H9 (cell line): ENCODE data around the gene ACOXL. TPM values are rescaled to one million over a fixed set of nuclear protein-coding genes. Genes with fewer than 3 reads are reported as not detected.

Experiments used
- DNase-seq: peaks from one replicate; pipeline ENCODE4 v3.0.0-alpha.2; 2017
- H2AFZ ChIP-seq: one replicate; pipeline ENCODE4 v1.6.1; 2013; ENCODE audit warnings: mild to moderate bottlenecking, low read length, control low read depth, moderate library complexity
- H2AK5ac ChIP-seq: 2 replicates; pipeline ENCODE4 v1.6.1; 2013; ENCODE audit warnings: low read length, control low read depth, mixed read lengths; ENCODE audit not compliant: insufficient read length
- H2BK120ac ChIP-seq: one replicate; pipeline ENCODE4 v1.6.1; 2013; ENCODE audit warnings: low read depth, mild to moderate bottlenecking, low read length, control low read depth, inconsistent platforms; ENCODE audit not compliant: poor library complexity, severe bottlenecking
- H2BK12ac ChIP-seq: 2 replicates; pipeline ENCODE4 v1.6.1; 2013; ENCODE audit warnings: low read length, control low read depth, mixed read lengths, low read depth; ENCODE audit not compliant: insufficient read length
- H2BK15ac ChIP-seq: 2 replicates; pipeline ENCODE4 v1.6.1; 2013; ENCODE audit warnings: low read depth, low read length, control low read depth
- H2BK20ac ChIP-seq: one replicate; pipeline ENCODE4 v1.6.1; 2013; ENCODE audit warnings: low read depth, mild to moderate bottlenecking, low read length, control low read depth, inconsistent platforms; ENCODE audit not compliant: poor library complexity, severe bottlenecking
- H2BK5ac ChIP-seq: 2 replicates; pipeline ENCODE4 v1.6.1; 2013; ENCODE audit warnings: low read length, control low read depth, mixed read lengths; ENCODE audit not compliant: insufficient read length
- H3K14ac ChIP-seq: 2 replicates; pipeline ENCODE4 v1.6.1; 2013; ENCODE audit warnings: low read length, control low read depth; ENCODE audit not compliant: insufficient read depth
- H3K18ac ChIP-seq: 2 replicates; pipeline ENCODE4 v1.6.1; 2013; ENCODE audit warnings: low read depth, mild to moderate bottlenecking, mixed read lengths, low read length, control low read depth; ENCODE audit not compliant: insufficient read length
- H3K23ac ChIP-seq: 2 replicates; pipeline ENCODE4 v1.6.1; 2013; ENCODE audit warnings: low read length, control low read depth, mixed read lengths, low read depth; ENCODE audit not compliant: insufficient read length
- H3K23me2 ChIP-seq: 2 replicates; pipeline ENCODE4 v1.6.1; 2013; ENCODE audit warnings: low read depth, mild to moderate bottlenecking, mixed read lengths, low read length, control low read depth; ENCODE audit not compliant: insufficient read length, poor library complexity, severe bottlenecking
- H3K27ac ChIP-seq: 2 replicates; pipeline ENCODE4 v1.5.1; 2013; ENCODE audit warnings: low read length, control low read depth, mixed read lengths, low read depth; ENCODE audit not compliant: insufficient read length
- H3K27me3 ChIP-seq: 2 replicates; pipeline ENCODE4 v1.6.1; 2013; ENCODE audit warnings: low read length, control low read depth, inconsistent platforms; ENCODE audit not compliant: insufficient read depth
- H3K4ac ChIP-seq: 2 replicates; pipeline ENCODE4 v1.6.1; 2013; ENCODE audit warnings: low read depth, mild to moderate bottlenecking, control low read depth, inconsistent platforms, low read length, moderate library complexity
- H3K4me1 ChIP-seq: 2 replicates; pipeline ENCODE4 v1.6.1; 2013; ENCODE audit warnings: low read length, control low read depth, inconsistent platforms; ENCODE audit not compliant: insufficient read depth
- H3K4me2 ChIP-seq: 2 replicates; pipeline ENCODE4 v1.6.1; 2013; ENCODE audit warnings: low read length, control low read depth, mixed read lengths; ENCODE audit not compliant: insufficient read length, insufficient read depth
- H3K56ac ChIP-seq: 2 replicates; pipeline ENCODE4 v1.6.1; 2013; ENCODE audit warnings: low read depth, mild to moderate bottlenecking, mixed read lengths, low read length, control low read depth; ENCODE audit not compliant: insufficient read length
- H3K79me1 ChIP-seq: 2 replicates; pipeline ENCODE4 v1.6.1; 2013; ENCODE audit warnings: low read depth, mild to moderate bottlenecking, moderate library complexity, low read length, control low read depth, inconsistent platforms; ENCODE audit not compliant: insufficient read depth, poor library complexity, severe bottlenecking
- H3K79me2 ChIP-seq: 2 replicates; pipeline ENCODE4 v1.6.1; 2013; ENCODE audit warnings: low read length, control low read depth, inconsistent platforms; ENCODE audit not compliant: insufficient read depth
- H3K9ac ChIP-seq: 2 replicates; pipeline ENCODE4 v1.6.1; 2013; ENCODE audit warnings: low read length, control low read depth, mixed read lengths; ENCODE audit not compliant: insufficient read length; ENCODE audit errors: extremely low read depth
- H3K9me3 ChIP-seq: one replicate; pipeline ENCODE4 v1.6.1; 2013; ENCODE audit warnings: low read depth, low read length, inconsistent platforms; ENCODE audit not compliant: control insufficient read depth
- H3T11ph ChIP-seq: one replicate; pipeline ENCODE4 v1.6.1; 2013; ENCODE audit warnings: mild to moderate bottlenecking, low read length, control low read depth, inconsistent platforms
- H4K20me1 ChIP-seq: one replicate; pipeline ENCODE4 v1.6.1; 2013; ENCODE audit not compliant: control insufficient read depth, insufficient read length, insufficient read depth
- H4K5ac ChIP-seq: 2 replicates; pipeline ENCODE4 v1.6.1; 2013; ENCODE audit warnings: low read depth, mild to moderate bottlenecking, mixed read lengths, low read length, control low read depth; ENCODE audit not compliant: insufficient read length
- H4K8ac ChIP-seq: replicated peaks from 2 replicates; pipeline ENCODE4 v1.6.1; 2013; ENCODE audit warnings: low read length, control low read depth, mixed read lengths, low read depth; ENCODE audit not compliant: insufficient read length
- H4K91ac ChIP-seq: 2 replicates; pipeline ENCODE4 v1.6.1; 2013; ENCODE audit warnings: low read depth, mild to moderate bottlenecking, moderate library complexity, mixed read lengths, low read length, control low read depth; ENCODE audit not compliant: insufficient read length
- H3K27ac Mint-ChIP-seq, 3 experiments: 2 replicates in 2 of 3; 3 replicates in 1 of 3; pipeline ENCODE4 v1.8.0; 2020 to 2021; ENCODE audit warnings: mixed read lengths in 3 of 3, mild to moderate bottlenecking in 1 of 3, moderate library complexity in 1 of 3
- H3K27me3 Mint-ChIP-seq: 2 replicates; pipeline ENCODE4 v1.8.0; 2021; ENCODE audit warnings: low read depth, mild to moderate bottlenecking, moderate library complexity, mixed read lengths
- H3K36me3 Mint-ChIP-seq, 3 experiments: 2 replicates in 2 of 3; 3 replicates in 1 of 3; pipeline ENCODE4 v1.8.0; 2020 to 2021; ENCODE audit warnings: low read depth in 3 of 3, mixed read lengths in 3 of 3; ENCODE audit not compliant: insufficient read depth in 1 of 3
- H3K4me1 Mint-ChIP-seq, 2 experiments: 2 replicates each; pipeline ENCODE4 v1.8.0; 2020; ENCODE audit warnings: mixed read lengths in 2 of 2
- H3K4me3 Mint-ChIP-seq, 2 experiments: 2 replicates in 1 of 2; 3 replicates in 1 of 2; pipeline ENCODE4 v1.8.0; 2020 to 2021; ENCODE audit warnings: mild to moderate bottlenecking in 2 of 2, mixed read lengths in 2 of 2, moderate library complexity in 1 of 2
- H3K9me3 Mint-ChIP-seq, 2 experiments: 2 replicates in 1 of 2; 3 replicates in 1 of 2; pipeline ENCODE4 v1.8.0; 2020; ENCODE audit warnings: mild to moderate bottlenecking in 2 of 2, mixed read lengths in 2 of 2, moderate library complexity in 1 of 2
- CTCF ChIP-seq: fragments of 200-600 bp; sonication (generic); conservative IDR thresholded peaks from 3 replicates; pipeline ENCODE4 v1.8.0; 2021; ENCODE audit warnings: antibody characterized with exemption, mild to moderate bottlenecking
- WGBS: extraction: QIAGEN DNeasy Blood & Tissue Kit; methylation state at CpG from one replicate; pipeline ENCODE4 v1.1.7; 2013; ENCODE audit warnings: missing lambda C conversion rate, low lambda C conversion rate, mixed read lengths; ENCODE audit not compliant: insufficient read length; ENCODE audit errors: extremely low coverage; 5-methylcytosine and 5-hydroxymethylcytosine counted together
- total RNA-seq: library from RNA; stranded (reverse); gene quantifications from 2 replicates; pipeline ENCODE4 v1.2.1, GENCODE V29; 2021

Gene ACOXL
- total RNA-seq, 1 experiment from 2014 or later: 37.6 TPM

- TF ChIP-seq CTCF: no peak
- no peaks in the 10 kb centered on the region for H3K79me1 ChIP-seq
- H3K23me2 ChIP-seq: no peaks in the 10 kb centered on the region
- H3K14ac ChIP-seq: no peak overlapping the region
- no peak overlapping the region for H3K4ac ChIP-seq
- no peak overlapping the region for H2BK15ac ChIP-seq
- H4K20me1 ChIP-seq: no peaks in the 10 kb centered on the region
- H4K5ac ChIP-seq: no peak overlapping the region
- H2AFZ ChIP-seq: no peak overlapping the region
- no peak overlapping the region for H2BK5ac ChIP-seq
- no peak overlapping the region for H4K8ac ChIP-seq
- no CpG with 5 or more reads among the region's 2 CpGs for WGBS
- H2BK12ac ChIP-seq: no peak overlapping the region
- Mint-ChIP-seq H3K4me3 (no peak overlapping the region), H3K4me1 (peaks cover 4% of the 10 kb centered on the region in 2 experiments; a peak in 3 of 4 replicates), H3K9me3 (no peaks in the 10 kb centered on the region), H3K27ac (no peak overlapping the region; a peak in 1 of 7 replicates), H3K36me3 (no peaks in the 10 kb centered on the region), H3K27me3 (no peaks in the 10 kb centered on the region)
- no peak overlapping the region for H3K27ac ChIP-seq
- no peak for DNase-seq
- no peak overlapping the region for H3T11ph ChIP-seq
- no peak overlapping the region for H3K18ac ChIP-seq
- no peaks in the 10 kb centered on the region for H3K4me1 ChIP-seq
- H3K56ac ChIP-seq: no peak overlapping the region
- no peak overlapping the region for H2BK120ac ChIP-seq
- no peaks in the 10 kb centered on the region for H3K79me2 ChIP-seq
- no peaks in the 10 kb centered on the region for H3K27me3 ChIP-seq
- no peak overlapping the region for H2BK20ac ChIP-seq
- no peak overlapping the region for H2AK5ac ChIP-seq
- no peak overlapping the region for H3K23ac ChIP-seq
- no peaks in the 10 kb centered on the region for H3K9me3 ChIP-seq
- no peak overlapping the region for H3K4me2 ChIP-seq
- no peak overlapping the region for H3K9ac ChIP-seq
- no peak overlapping the region for H4K91ac ChIP-seq
Observed at GRCh38 chr2:111102216-111102615, 369.8 kb downstream of the ACOXL start.
